SK-N-SH (cell line): Measurements from ENCODE around the gene MIAT. TPM values are rescaled to one million over a fixed set of nuclear protein-coding genes. Genes with fewer than 3 reads are reported as not detected.

Experiments
- CTCF ChIA-PET: fragments of 300-600, 350-600 bp; formaldehyde crosslinking; extraction: SDS; loops from one replicate; lab custom pipeline; 2021; lab: Yijun Ruan, JAX
- POLR2A ChIA-PET: fragments of 350-600 bp; sonication (Branson Sonifier 250); formaldehyde crosslinking; extraction: SDS; loops from one replicate; lab custom pipeline; 2020; ENCODE audit warnings: antibody characterized with exemption, inconsistent platforms; lab: Yijun Ruan, JAX
- DNase-seq: peaks from one replicate; pipeline ENCODE4 v3.0.0; 2012
- H2AFZ ChIP-seq: fragments of 200-600 bp; sonication (generic); 2 replicates; pipeline ENCODE4 v1.8.1; 2016; ENCODE audit warnings: antibody characterized with exemption, mild to moderate bottlenecking, low read depth
- H3F3A ChIP-seq: fragments of 200-600 bp; sonication (generic); replicated peaks from 2 replicates; pipeline ENCODE3; 2016; ENCODE audit warnings: antibody characterized with exemption, mild to moderate bottlenecking; ENCODE audit not compliant: insufficient read depth
- H3K27ac ChIP-seq, 2 experiments: fragments of 200-500 bp in 1 of 2; fragments of 200-600 bp in 1 of 2; sonication (Bioruptor generic) in 1 of 2; sonication (generic), shearing (Covaris generic) in 1 of 2; 2 replicates each; pipeline versions ENCODE4 v1.5.1 to v1.6.1; 2014 to 2016; ENCODE audit warnings: low read depth in 2 of 2, inconsistent platforms in 1 of 2, low read length in 1 of 2, mild to moderate bottlenecking in 1 of 2, mixed read lengths in 1 of 2
- H3K27me3 ChIP-seq: fragments of 200-600 bp; sonication (generic), shearing (Covaris generic); 2 replicates; pipeline ENCODE4 v1.6.1; 2016; ENCODE audit warnings: mixed run types; ENCODE audit not compliant: insufficient read depth
- H3K36me3 ChIP-seq, 2 experiments: fragments of 200-500 bp in 1 of 2; fragments of 200-600 bp in 1 of 2; sonication (Bioruptor generic) in 1 of 2; sonication (generic) in 1 of 2; replicated peaks in 1 of 2; 2 replicates each; pipeline versions ENCODE3 to v1.5.1; 2014 to 2016; ENCODE audit warnings: low read length in 1 of 2, mild to moderate bottlenecking in 1 of 2; ENCODE audit not compliant: insufficient read depth in 2 of 2, control insufficient read depth in 1 of 2
- H3K4me1 ChIP-seq, 2 experiments: fragments of 200-500 bp in 1 of 2; fragments of 200-600 bp in 1 of 2; sonication (Bioruptor generic) in 1 of 2; sonication (generic), shearing (Covaris generic) in 1 of 2; 2 replicates each; pipeline versions ENCODE4 v1.5.1 to v1.6.1; 2014 to 2016; ENCODE audit warnings: low read depth in 1 of 2, low read length in 1 of 2, mixed run types in 1 of 2; ENCODE audit not compliant: insufficient read depth in 2 of 2, control insufficient read depth in 1 of 2
- H3K4me2 ChIP-seq: fragments of 200-600 bp; sonication (generic), shearing (Covaris generic); 2 replicates; pipeline ENCODE4 v1.6.1; 2017; ENCODE audit warnings: mixed run types
- H3K4me3 ChIP-seq, 2 experiments: fragments of 200-500 bp in 1 of 2; fragments of 200-600 bp in 1 of 2; sonication (Bioruptor generic) in 1 of 2; sonication (generic), shearing (Covaris generic) in 1 of 2; 2 replicates each; pipeline versions ENCODE4 v1.5.1 to v1.8.1; 2014 to 2016; ENCODE audit warnings: low read depth in 2 of 2, inconsistent platforms in 1 of 2, low read length in 1 of 2, mild to moderate bottlenecking in 1 of 2, mixed read lengths in 1 of 2, moderate library complexity in 1 of 2
- H3K79me2 ChIP-seq: fragments of 200-600 bp; sonication (generic); 2 replicates; pipeline ENCODE4 v1.8.1; 2017; ENCODE audit warnings: mild to moderate bottlenecking; ENCODE audit not compliant: insufficient read depth
- H3K9ac ChIP-seq: fragments of 200-600 bp; sonication (generic); 2 replicates; pipeline ENCODE4 v1.6.1; 2017; ENCODE audit warnings: mixed run types
- H3K9me2 ChIP-seq: fragments of 200-600 bp; sonication (generic); 2 replicates; pipeline ENCODE4 v1.6.1; 2017; ENCODE audit warnings: mixed run types
- H3K9me3 ChIP-seq: fragments of 200-600 bp; sonication (generic); 2 replicates; pipeline ENCODE4 v1.6.1; 2017; ENCODE audit warnings: mixed run types, mild to moderate bottlenecking, moderate library complexity
- H4K20me1 ChIP-seq: fragments of 200-600 bp; sonication (generic); 2 replicates; pipeline ENCODE4 v1.6.1; 2017; ENCODE audit warnings: mild to moderate bottlenecking, mixed run types; ENCODE audit not compliant: insufficient read depth
- CHD2 ChIP-seq: fragments of 150-350 bp; IDR thresholded peaks from 2 replicates; pipeline ENCODE4 v1.6.1; 2018; ENCODE audit warnings: low read length; ENCODE audit not compliant: partially characterized antibody
- CTCF ChIP-seq: fragments of 200-600 bp; sonication (generic); IDR thresholded peaks from 2 replicates; pipeline ENCODE4 v1.6.1; 2017; ENCODE audit warnings: antibody characterized with exemption, mild to moderate bottlenecking, moderate library complexity
- EP300 ChIP-seq, 2 experiments: IDR thresholded peaks; 2 replicates each; pipeline versions ENCODE4 v1.4.0 to v1.6.1; 2012; ENCODE audit warnings: borderline replicate concordance in 1 of 2, low read depth in 1 of 2, low read length in 1 of 2
- EZH2phosphoT487 ChIP-seq: fragments of 200-600 bp; sonication (generic); IDR thresholded peaks from 2 replicates; pipeline ENCODE4 v1.6.1; 2017; ENCODE audit warnings: low read depth, mixed run types, mild to moderate bottlenecking, antibody characterized with exemption, moderate library complexity, borderline replicate concordance
- FOXJ3 ChIP-seq: sonication (generic); formaldehyde crosslinking; IDR thresholded peaks from 2 replicates; pipeline ENCODE4 v1.5.1; 2020; ENCODE audit warnings: mild to moderate bottlenecking, missing genetic modification reagents
- IRF3 ChIP-seq: fragments of 150-350 bp; IDR thresholded peaks from 2 replicates; pipeline ENCODE4 v1.6.1; 2016; ENCODE audit warnings: mild to moderate bottlenecking, low read depth, low read length
- RAD21 ChIP-seq: IDR thresholded peaks from 2 replicates; pipeline ENCODE4 v1.6.1; 2012; ENCODE audit warnings: mild to moderate bottlenecking, low read length
- REST ChIP-seq: IDR thresholded peaks from 2 replicates; pipeline ENCODE4 v1.6.1; 2012; ENCODE audit warnings: mild to moderate bottlenecking, low read depth, low read length, moderate library complexity
- RFX5 ChIP-seq: IDR thresholded peaks from 2 replicates; pipeline ENCODE4 v1.6.1; 2012; ENCODE audit warnings: mild to moderate bottlenecking, improper control_type of control experiment, low read length
- RXRA ChIP-seq: IDR thresholded peaks from 2 replicates; pipeline ENCODE4 v1.4.0; 2012; ENCODE audit warnings: low read depth, mild to moderate bottlenecking, borderline replicate concordance
- USF2 ChIP-seq: fragments of 150-350 bp; IDR thresholded peaks from 2 replicates; pipeline ENCODE4 v1.6.1; 2017; ENCODE audit warnings: antibody characterized with exemption, low read length, low read depth, borderline replicate concordance
- WGBS: methylation state at CpG from one replicate; pipeline ENCODE4 v1.1.6; 2017; ENCODE audit warnings: low lambda C conversion rate; 5-methylcytosine and 5-hydroxymethylcytosine counted together
- polyA plus RNA-seq, 3 experiments: library from polyadenylated mRNA; depleted of rRNA; stranded (reverse); fragments of >200 nt; gene quantifications; 2 replicates each; pipeline ENCODE4 v1.2.3, GENCODE V29; 2012

Gene MIAT
- polyA plus RNA-seq, 1 of the 3 experiments (the other 2 are of a cell fraction) = 5.4 TPM

- no peaks in the 10 kb centered on the region for H4K20me1 ChIP-seq
- peaks cover 0 to 23% of the 10 kb centered on the region in 2 experiments; a peak in 3 of 4 replicates for H3K4me1 ChIP-seq
- H3K9me2 ChIP-seq = no peaks in the 10 kb centered on the region
- no peak overlapping the region for H3K27ac ChIP-seq
- H3K79me2 ChIP-seq = no peaks in the 10 kb centered on the region
- H3K9me3 ChIP-seq = no peaks in the 10 kb centered on the region
- no peak for TF ChIP-seq RFX5
- TF ChIP-seq USF2 = no peak
- TF ChIP-seq EP300 (IDR thresholded peaks at IDR 0.05; ENCODE audit: borderline replicate concordance in 1 of 2, low read depth in 1 of 2, low read length in 1 of 2) = no peak
- no peak for TF ChIP-seq EZH2phosphoT487
- TF ChIP-seq FOXJ3 = no peak
- TF ChIP-seq IRF3 = no peak
- TF ChIP-seq REST = no peak
- TF ChIP-seq RXRA = no peak
- TF ChIP-seq RAD21 = no peak
- no peak for TF ChIP-seq CTCF
- TF ChIP-seq CHD2 = no peak
- 63% methylated on average over 5 of the region's 6 CpGs for WGBS
- ChIA-PET CTCF (no interaction called here), POLR2A (no interaction called here)
- no peak overlapping the region for H3K4me3 ChIP-seq
- H2AFZ ChIP-seq = no peak overlapping the region
- H3K27me3 ChIP-seq = no peaks in the 10 kb centered on the region; the same call in 1 of the 2 replicates
- no peaks in the 10 kb centered on the region for H3K36me3 ChIP-seq
- no peak overlapping the region for H3K9ac ChIP-seq
- no peak overlapping the region for H3K4me2 ChIP-seq
- H3F3A ChIP-seq = no peaks in the 10 kb centered on the region
- DNase-seq = no peak
Observed at GRCh38 chr22:26619510-26619909, 37.9 kb upstream of the MIAT start.
